ENCODE results near the gene FATE1. TPM values are rescaled to one million over a fixed set of nuclear protein-coding genes. Genes with fewer than 3 reads are reported as not detected.

FATE1 gene
- total RNA-seq, 2 experiments from 2014 or later, result not detected

DNA sequence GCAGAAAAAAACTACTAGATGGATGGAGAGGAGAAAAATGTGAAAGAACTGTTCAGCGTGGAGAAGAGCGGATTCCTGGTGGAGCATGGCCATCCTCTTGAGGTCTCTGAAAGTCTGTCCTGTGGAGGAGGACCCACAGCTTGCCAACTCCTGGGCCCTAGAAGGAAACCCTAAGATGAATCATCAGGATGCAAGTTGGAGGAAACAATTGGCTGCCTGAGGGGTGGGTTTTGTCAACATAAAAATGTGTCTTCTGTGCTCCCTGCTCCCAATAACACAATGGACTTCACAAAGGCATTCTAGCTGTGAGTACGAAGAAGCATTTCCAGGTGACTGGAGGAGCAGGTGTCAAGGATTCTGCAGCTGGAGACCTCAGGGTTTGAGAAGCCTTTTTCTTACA, 55.9 kb downstream of the FATE1 start:
- POLR2A ChIA-PET, result no interaction called here
- no peak for ATAC-seq (ENCODE audit: low read depth)
- Mint-ChIP-seq H3K4me3 (no peak overlapping the region), H3K36me3 (no peaks in the 10 kb centered on the region), H3K27me3 (peaks cover 3% of the 10 kb centered on the region), H3K27ac (no peak overlapping the region), H3K4me1 (no peaks in the 10 kb centered on the region), H3K9me3 (no peaks in the 10 kb centered on the region)
- no peak for DNase-seq

Other genes with a start within 250 kb of the FATE1 start
- not detected for gene PASD1, start 152.4 kb upstream of the FATE1 start, total RNA-seq
- gene PRRG3, start 20.6 kb upstream of the FATE1 start, total RNA-seq, result not detected
- not detected for gene CNGA2, start 18.7 kb downstream of the FATE1 start, total RNA-seq
- gene MAGEA4, start 196.9 kb downstream of the FATE1 start, total RNA-seq, result not detected

All from activated naive CD8-positive, alpha-beta T cell treated with anti-CD3 and anti-CD28 coated beads, Interleukin-2, amount 10 ng/mL, durations not matched to agents 7 days and 5 days (primary cell).